HepG2 (cell line): Measurements from ENCODE around the gene CKMT2. TPM values are rescaled to one million over a fixed set of nuclear protein-coding genes. Genes with fewer than 3 reads are reported as not detected.

Source experiments
- ATAC-seq: fragments of 200-7000 bp; cut with Tn5 transposase; 3 replicates; pipeline ENCODE4 v1.9.1; 2020; ENCODE audit warnings: mild to moderate bottlenecking, moderate library complexity
- BruUV-seq: library from RNA; stranded (reverse); fragments of 400-500 nt; replicated peaks from 2 replicates; lab custom pipeline; 2021; lab: Mats Ljungman, UMichigan
- CTCF ChIA-PET: fragments of 300-600 bp; formaldehyde crosslinking; extraction: SDS; loops from one replicate; lab custom pipeline; 2021; ENCODE audit warnings: low total read pairs, inconsistent platforms, low intra/inter-chr PET ratio; lab: Yijun Ruan, JAX
- POLR2A ChIA-PET: fragments of 350-600 bp; sonication (Branson Sonifier 250); formaldehyde crosslinking; loops from one replicate; lab custom pipeline; 2020; ENCODE audit warnings: antibody characterized with exemption, inconsistent platforms; lab: Yijun Ruan, JAX
- DNase-seq: peaks from one replicate; pipeline ENCODE4 v3.0.0-alpha.2; 2015; ENCODE audit warnings: low spot score
- FAIRE-seq: peaks from 3 replicates; lab custom pipeline; 2011; peaks lifted over from hg19 to GRCh38; lab: Jason Lieb, UNC
- H2AFZ ChIP-seq: one replicate; pipeline ENCODE4 v1.6.1; 2011; ENCODE audit warnings: low read length, inconsistent platforms
- H3K27ac ChIP-seq: fragments of 300-600 bp; 3 replicates; pipeline ENCODE4 v1.8.0; 2011; ENCODE audit warnings: mixed run types, mild to moderate bottlenecking, mixed read lengths, low read length, inconsistent platforms; ENCODE audit not compliant: insufficient read depth; ENCODE audit errors: extremely low read length
- H3K27me3 ChIP-seq, 2 experiments: fragments of 200-600 bp in 1 of 2; 2 replicates in 1 of 2; 3 replicates in 1 of 2; pipeline versions ENCODE4 v1.6.0 to v1.8.0; 2011; ENCODE audit warnings: low read length in 2 of 2, mild to moderate bottlenecking in 2 of 2, moderate library complexity in 2 of 2, inconsistent platforms in 1 of 2; ENCODE audit not compliant: insufficient read depth in 2 of 2, control insufficient read depth in 1 of 2
- H3K36me3 ChIP-seq, 2 experiments: fragments of 200-600 bp in 1 of 2; replicated peaks in 1 of 2; 2 replicates in 1 of 2; 3 replicates in 1 of 2; pipeline versions ENCODE4 v1.5.1 to v1.8.0; 2011; ENCODE audit warnings: low read length in 2 of 2, inconsistent platforms in 1 of 2; ENCODE audit not compliant: insufficient read depth in 2 of 2, control insufficient read depth in 1 of 2
- H3K4me1 ChIP-seq: 2 replicates; pipeline ENCODE4 v1.5.1; 2012; ENCODE audit warnings: low read length, inconsistent platforms; ENCODE audit not compliant: insufficient read depth
- H3K4me2 ChIP-seq: 2 replicates; pipeline ENCODE4 v1.6.0; 2011; ENCODE audit warnings: low read depth, low read length, inconsistent platforms
- H3K4me3 ChIP-seq, 3 experiments: fragments of 200-600 bp in 1 of 3; sonication (generic), shearing (Covaris generic) in 1 of 3; replicated peaks in 1 of 3; 2 replicates each; pipeline ENCODE4 v1.5.1; 2011 to 2016; ENCODE audit warnings: low read length in 3 of 3, inconsistent platforms in 2 of 3, low read depth in 2 of 3, mild to moderate bottlenecking in 2 of 3, control low read depth in 1 of 3, mixed read lengths in 1 of 3; ENCODE audit not compliant: insufficient read depth in 1 of 3
- H3K79me2 ChIP-seq: one replicate; pipeline ENCODE4 v1.6.1; 2011; ENCODE audit warnings: low read length, inconsistent platforms; ENCODE audit not compliant: insufficient read depth
- H3K9ac ChIP-seq: 2 replicates; pipeline ENCODE4 v1.6.0; 2011; ENCODE audit warnings: mild to moderate bottlenecking, low read depth, low read length, inconsistent platforms; ENCODE audit not compliant: insufficient read depth
- H3K9me3 ChIP-seq: 2 replicates; pipeline ENCODE4 v1.5.1; 2012; ENCODE audit warnings: mild to moderate bottlenecking, low read length
- H4K20me1 ChIP-seq: 2 replicates; pipeline ENCODE4 v1.6.0; 2011; ENCODE audit warnings: inconsistent platforms, mild to moderate bottlenecking, low read length, moderate library complexity; ENCODE audit not compliant: insufficient read depth
- CEBPB ChIP-seq: IDR thresholded peaks from 2 replicates; pipeline ENCODE4 v1.6.1; 2011; ENCODE audit warnings: low read depth, low read length, improper control_type of control experiment, borderline replicate concordance
- ELF4 ChIP-seq: sonication (generic); formaldehyde crosslinking; IDR thresholded peaks from 2 replicates; pipeline ENCODE4 v1.5.0; 2020; ENCODE audit warnings: missing genetic modification reagents, mild to moderate bottlenecking, moderate library complexity, borderline replicate concordance
- HOMEZ ChIP-seq: IDR thresholded peaks from 2 replicates; pipeline ENCODE4 v1.6.1; 2016; ENCODE audit warnings: low read depth
- NKX3-1 ChIP-seq: sonication (generic); formaldehyde crosslinking; IDR thresholded peaks from 2 replicates; pipeline ENCODE4 v1.5.0; 2020; ENCODE audit warnings: missing genetic modification reagents
- REL ChIP-seq: sonication (generic); formaldehyde crosslinking; conservative IDR thresholded peaks from 2 replicates; pipeline ENCODE4 v1.8.0; 2022; ENCODE audit warnings: mild to moderate bottlenecking, missing genetic modification reagents, moderate library complexity
- SIN3B ChIP-seq: fragments of 150-350 bp; IDR thresholded peaks from 2 replicates; pipeline ENCODE4 v1.6.1; 2014; ENCODE audit warnings: low read length
- SMAD1 ChIP-seq: sonication (generic); formaldehyde crosslinking; IDR thresholded peaks from 2 replicates; pipeline ENCODE4 v1.4.0; 2020; ENCODE audit warnings: missing genetic modification reagents, low read depth, mild to moderate bottlenecking, borderline replicate concordance
- ZEB1 ChIP-seq: IDR thresholded peaks from 2 replicates; pipeline ENCODE4 v1.6.1; 2012; ENCODE audit warnings: mild to moderate bottlenecking, low read depth, inconsistent platforms; ENCODE audit not compliant: insufficient replicate concordance
- ZFP36L2 ChIP-seq: sonication (generic); formaldehyde crosslinking; IDR thresholded peaks from 2 replicates; pipeline ENCODE4 v1.4.0; 2020; ENCODE audit warnings: missing genetic modification reagents
- ZNF326 ChIP-seq: sonication (generic); formaldehyde crosslinking; IDR thresholded peaks from 2 replicates; pipeline ENCODE4 v1.4.0; 2020; ENCODE audit warnings: missing genetic modification reagents, borderline replicate concordance
- ZNF496 ChIP-seq: sonication (generic); formaldehyde crosslinking; IDR thresholded peaks from 2 replicates; pipeline ENCODE4 v1.8.1; 2023; ENCODE audit warnings: mild to moderate bottlenecking, moderate library complexity, missing genetic modification reagents; ENCODE audit not compliant: insufficient replicate concordance
- WGBS: methylation state at CpG from one replicate; pipeline ENCODE4 v1.1.6; 2017; ENCODE audit warnings: low lambda C conversion rate; 5-methylcytosine and 5-hydroxymethylcytosine counted together
- in situ Hi-C: cut with HindIII; loops from 2 replicates; pipeline ENCODE4 v1.10.0; 2017; ENCODE audit warnings: low pct_unique_long_range_greater_than_20kb; ENCODE audit not compliant: extremely low pct_ligation_motif_present
- intact Hi-C: fragments of 100-400 bp; cut with micrococcal nuclease; formaldehyde crosslinking; loops from one replicate; pipeline ENCODE4 v1.10.0; 2022; ENCODE audit not compliant: unreplicated experiment
- polyA plus RNA-seq, 8 experiments: library from polyadenylated mRNA; depleted of rRNA in 3 of 8; stranded (reverse) in 7 of 8; unstranded in 1 of 8; fragments of >200 nt; fragmentation: Illumina TruSeq in 4 of 8; extraction: Trizol in 4 of 8; gene quantifications; 2 replicates each; pipeline versions ENCODE4 v1.2.1 to v1.2.3, GENCODE V29; 2011 to 2016; ENCODE audit warnings: low read depth in 4 of 8, missing spikeins in 1 of 8, mixed read lengths in 1 of 8; ENCODE audit not compliant: insufficient read depth in 1 of 8
- total RNA-seq, 5 experiments: library from RNA; depleted of rRNA; stranded (reverse); fragments of >200 nt; fragmentation: Illumina TruSeq; extraction: Trizol; gene quantifications; 2 replicates each; pipeline ENCODE4 v1.2.3, GENCODE V29; 2016; ENCODE audit warnings: low read depth in 1 of 5
- TF ChIP-seq, protein P1 (sequence below): IDR thresholded peaks from 2 replicates; pipeline ENCODE4 v1.6.1; 2016; ENCODE audit warnings: missing biosample characterization, missing genetic modification reagents, low read depth
- TF ChIP-seq, protein P2 (sequence below), 2 experiments: sonication (generic) in 1 of 2; formaldehyde crosslinking in 1 of 2; IDR thresholded peaks; 2 replicates each; pipeline versions ENCODE4 v1.5.1 to v1.6.1; 2011 to 2020; ENCODE audit warnings: borderline replicate concordance in 1 of 2, low read depth in 1 of 2, low read length in 1 of 2, mild to moderate bottlenecking in 1 of 2, missing genetic modification reagents in 1 of 2, moderate library complexity in 1 of 2
- TF ChIP-seq, protein P3 (sequence below): sonication (generic); formaldehyde crosslinking; IDR thresholded peaks from 2 replicates; pipeline ENCODE4 v1.8.1; 2023; ENCODE audit warnings: mild to moderate bottlenecking, missing genetic modification reagents, borderline replicate concordance

CKMT2 gene
- total and polyA plus RNA-seq, 2 of the 13 experiments (the other 11 are each of a cell fraction or from before 2014, with no cell fraction given) = 1.2 to 8.8 TPM

GRCh38 chr5:81222285-81222684 lies 10.8 kb upstream of the CKMT2 start:
- no peak for ATAC-seq
- CTCF ChIA-PET = no interaction called here

GRCh38 chr5:81225463-81225862 lies 7.7 kb upstream of the CKMT2 start:
- no peak overlapping the region for H3K27ac ChIP-seq
- H3K4me3 ChIP-seq = no peak overlapping the region
- no peaks in the 10 kb centered on the region for H3K4me1 ChIP-seq
- ChIA-PET CTCF (no interaction called here), POLR2A (no interaction called here)
- intact Hi-C loops = no loop called here
- no peaks in the 10 kb centered on the region for H3K27me3 ChIP-seq
- no peak for FAIRE-seq
- DNase-seq = no peak
- H3K79me2 ChIP-seq = no peaks in the 10 kb centered on the region
- no TSS peak for BruUV-seq
- H3K36me3 ChIP-seq = peaks cover 7 to 14% of the 10 kb centered on the region in 2 experiments; a peak in 3 of 5 replicates
- H3K4me2 ChIP-seq = no peak overlapping the region
- in situ Hi-C loops = no loop called here
- H3K9me3 ChIP-seq = no peaks in the 10 kb centered on the region
- WGBS = 98% methylated on average over 8 of the region's 8 CpGs
- H2AFZ ChIP-seq = no peak overlapping the region
- H4K20me1 ChIP-seq = no peaks in the 10 kb centered on the region
- ATAC-seq = no peak
- no peak overlapping the region for H3K9ac ChIP-seq
- TF ChIP-seq, protein P1, sequence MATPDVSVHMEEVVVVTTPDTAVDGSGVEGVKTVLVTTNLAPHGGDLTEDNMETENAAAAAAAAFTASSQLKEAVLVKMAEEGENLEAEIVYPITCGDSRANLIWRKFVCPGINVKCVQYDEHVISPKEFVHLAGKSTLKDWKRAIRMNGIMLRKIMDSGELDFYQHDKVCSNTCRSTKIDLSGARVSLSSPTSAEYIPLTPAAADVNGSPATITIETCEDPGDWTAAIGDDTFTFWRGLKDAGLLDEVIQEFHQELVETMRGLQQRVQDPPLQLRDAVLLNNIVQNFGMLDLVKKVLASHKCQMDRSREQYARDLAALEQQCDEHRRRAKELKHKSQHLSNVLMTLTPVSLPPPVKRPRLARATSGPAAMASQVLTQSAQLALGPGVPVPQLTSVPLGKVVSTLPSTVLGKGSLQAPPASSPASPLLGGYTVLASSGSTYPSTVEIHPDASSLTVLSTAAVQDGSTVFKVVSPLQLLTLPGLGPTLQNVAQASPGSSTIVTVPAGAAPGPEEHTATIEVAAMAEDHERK = no peak
- TF ChIP-seq CEBPB (no peak), ZEB1 (no peak), HOMEZ (CRISPR knock-in tag) (no peak), SMAD1 (CRISPR knock-in tag) (no peak), ZNF496 (CRISPR knock-in tag) (no peak), REL (CRISPR knock-in tag) (no peak), ZNF326 (CRISPR knock-in tag) (no peak), ELF4 (CRISPR knock-in tag) (no peak), SIN3B (no peak)
- TF ChIP-seq, protein P2, sequence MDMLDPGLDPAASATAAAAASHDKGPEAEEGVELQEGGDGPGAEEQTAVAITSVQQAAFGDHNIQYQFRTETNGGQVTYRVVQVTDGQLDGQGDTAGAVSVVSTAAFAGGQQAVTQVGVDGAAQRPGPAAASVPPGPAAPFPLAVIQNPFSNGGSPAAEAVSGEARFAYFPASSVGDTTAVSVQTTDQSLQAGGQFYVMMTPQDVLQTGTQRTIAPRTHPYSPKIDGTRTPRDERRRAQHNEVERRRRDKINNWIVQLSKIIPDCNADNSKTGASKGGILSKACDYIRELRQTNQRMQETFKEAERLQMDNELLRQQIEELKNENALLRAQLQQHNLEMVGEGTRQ (IDR thresholded peaks at IDR 0.05; ENCODE audit: low read depth, low read length) = no peak
- TF ChIP-seq, protein P2 (CRISPR knock-in tag; IDR thresholded peaks at IDR 0.05; ENCODE audit: borderline replicate concordance) = no peak

More at GRCh38 chr5:81222285-81222684, 10.8 kb upstream of the CKMT2 start:
- in situ Hi-C loops (no loop called here), intact Hi-C loops (no loop called here)
- Histone ChIP-seq H3K4me1 (no peaks in the 10 kb centered on the region), H3K9ac (no peak overlapping the region), H3K79me2 (no peaks in the 10 kb centered on the region), H3K4me2 (no peak overlapping the region), H3K9me3 (no peaks in the 10 kb centered on the region), H3K27ac (no peak overlapping the region), H4K20me1 (no peaks in the 10 kb centered on the region), H3K36me3 (peaks cover 6 to 21% of the 10 kb centered on the region in 2 experiments; a peak in 3 of 5 replicates), H3K27me3 (no peaks in the 10 kb centered on the region), H3K4me3 (no peak overlapping the region), H2AFZ (no peak overlapping the region)
- POLR2A ChIA-PET = no interaction called here
- DNase-seq (no peak), FAIRE-seq (no peak)
- TF ChIP-seq, protein P3, sequence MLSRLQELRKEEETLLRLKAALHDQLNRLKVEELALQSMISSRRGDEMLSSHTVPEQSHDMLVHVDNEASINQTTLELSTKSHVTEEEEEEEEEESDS (CRISPR knock-in tag) = no peak
- no peak for TF ChIP-seq NKX3-1 (CRISPR knock-in tag)
- TF ChIP-seq ZFP36L2 (CRISPR knock-in tag) = no peak
- no TSS peak for BruUV-seq
